GM12801 (cell line): ENCODE measurements around the gene KCNH6.

ENCODE experiments used
- TF ChIP-seq, protein P1 (sequence below): IDR thresholded peaks from one replicate; pipeline ENCODE4 v1.5.1; 2011; ENCODE audit warnings: control low read depth; ENCODE audit not compliant: insufficient read length; ENCODE audit errors: extremely low read depth

KCNH6 gene

DNA sequence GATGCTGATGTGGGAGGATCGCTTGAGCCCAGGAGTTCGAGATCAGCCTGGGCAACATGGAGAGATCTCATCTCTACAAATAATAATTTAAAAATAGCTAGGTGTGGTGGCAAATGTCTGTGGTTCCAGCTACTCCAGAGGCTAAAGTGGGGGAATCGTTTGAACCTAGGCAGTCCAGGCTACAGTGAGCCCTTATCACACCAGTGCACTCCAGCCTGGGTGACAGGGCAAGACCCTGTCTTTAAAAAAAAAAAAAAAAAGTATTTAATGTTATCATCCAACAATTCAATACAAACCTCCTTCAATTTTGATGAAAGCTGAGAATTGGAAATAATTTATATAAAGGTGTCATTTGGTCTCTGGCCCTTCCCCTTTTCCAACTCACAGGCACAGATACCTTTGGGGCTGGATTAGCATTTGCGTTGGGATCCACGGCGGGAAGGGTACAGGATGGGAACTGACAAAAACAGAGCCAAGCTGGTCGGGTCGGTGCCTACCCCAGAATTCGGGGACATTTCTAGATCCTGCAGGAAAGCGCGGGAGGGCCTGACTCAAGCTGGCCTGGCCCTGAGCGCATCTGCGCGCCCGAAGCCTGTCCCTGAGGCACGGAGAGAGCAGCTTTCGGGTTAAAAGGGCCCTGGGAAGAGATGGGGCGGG, 26.3 kb downstream of the KCNH6 start:
- TF ChIP-seq, protein P1, sequence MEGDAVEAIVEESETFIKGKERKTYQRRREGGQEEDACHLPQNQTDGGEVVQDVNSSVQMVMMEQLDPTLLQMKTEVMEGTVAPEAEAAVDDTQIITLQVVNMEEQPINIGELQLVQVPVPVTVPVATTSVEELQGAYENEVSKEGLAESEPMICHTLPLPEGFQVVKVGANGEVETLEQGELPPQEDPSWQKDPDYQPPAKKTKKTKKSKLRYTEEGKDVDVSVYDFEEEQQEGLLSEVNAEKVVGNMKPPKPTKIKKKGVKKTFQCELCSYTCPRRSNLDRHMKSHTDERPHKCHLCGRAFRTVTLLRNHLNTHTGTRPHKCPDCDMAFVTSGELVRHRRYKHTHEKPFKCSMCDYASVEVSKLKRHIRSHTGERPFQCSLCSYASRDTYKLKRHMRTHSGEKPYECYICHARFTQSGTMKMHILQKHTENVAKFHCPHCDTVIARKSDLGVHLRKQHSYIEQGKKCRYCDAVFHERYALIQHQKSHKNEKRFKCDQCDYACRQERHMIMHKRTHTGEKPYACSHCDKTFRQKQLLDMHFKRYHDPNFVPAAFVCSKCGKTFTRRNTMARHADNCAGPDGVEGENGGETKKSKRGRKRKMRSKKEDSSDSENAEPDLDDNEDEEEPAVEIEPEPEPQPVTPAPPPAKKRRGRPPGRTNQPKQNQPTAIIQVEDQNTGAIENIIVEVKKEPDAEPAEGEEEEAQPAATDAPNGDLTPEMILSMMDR: no peak

GRCh38 chr17:63549946-63550816, 27.0 kb downstream of the KCNH6 start, which contains the start of gene DCAF7:
DCAF7 (plus strand) TSS chr17:63550477; CDS start chr17:63550678, 201 bp downstream.
- TF ChIP-seq, protein P1: no peak

GRCh38 chr17:63550817-63551639, 27.9 kb downstream of the KCNH6 start:
- TF ChIP-seq, protein P1: no peak

DNA sequence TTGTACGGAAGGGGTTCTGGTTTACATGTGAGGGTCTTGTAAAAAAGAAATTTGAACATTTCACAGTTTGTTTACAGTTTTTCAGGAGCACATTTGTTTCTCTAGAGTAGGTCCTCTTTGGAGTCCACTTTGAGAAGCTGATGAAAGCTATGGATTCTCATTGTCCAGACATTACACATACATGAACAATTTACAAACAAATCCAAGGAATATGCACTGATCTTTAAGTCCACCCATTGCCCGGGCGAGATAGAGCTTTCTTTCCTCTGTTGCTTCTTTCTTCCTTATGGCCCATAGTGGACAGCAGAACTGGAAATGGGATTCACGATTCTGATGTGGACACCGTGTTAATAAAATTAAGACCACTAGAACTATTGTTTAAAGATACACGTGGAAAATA, 29.1 kb downstream of the KCNH6 start:
- TF ChIP-seq, protein P1: no peak

DNA sequence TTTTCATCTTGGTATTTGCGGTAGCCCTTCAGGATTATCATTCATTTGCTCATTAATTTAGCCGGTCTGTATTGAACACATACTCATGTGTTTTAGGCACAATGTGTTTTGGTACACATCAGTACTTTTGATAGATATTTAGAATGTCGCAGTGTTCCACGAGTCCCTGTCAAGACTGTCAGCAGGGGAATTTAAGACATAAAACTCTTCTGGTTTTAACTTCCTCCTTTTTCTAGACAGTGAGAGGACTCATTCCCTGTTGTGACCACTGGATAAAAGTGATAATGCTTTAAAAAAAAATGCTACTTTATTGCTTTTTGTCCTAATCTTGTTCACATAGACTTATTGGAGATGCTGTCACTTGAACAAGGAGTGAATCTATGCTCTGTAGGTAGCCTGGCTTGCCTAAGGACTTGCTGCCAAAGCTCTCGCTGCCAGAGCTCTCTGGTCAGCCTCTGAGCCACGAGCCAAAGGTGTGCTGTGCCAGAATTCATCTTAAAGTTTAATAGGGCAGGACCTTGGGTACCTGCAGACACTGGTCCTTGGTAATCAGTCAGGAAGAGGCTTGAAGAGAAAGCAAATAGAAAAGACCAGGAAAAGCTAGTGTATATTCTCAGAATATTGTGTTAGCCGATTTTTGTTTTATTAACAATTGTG, 32.5 kb downstream of the KCNH6 start:
- TF ChIP-seq, protein P1: no peak

- TF ChIP-seq, protein P1: no peak
Observed at GRCh38 chr17:63557416-63557815, 34.3 kb downstream of the KCNH6 start.
